Measurements from ENCODE around the gene SOX8.

Gene SOX8

GRCh38 chr16:1028524-1029258 is 47.1 kb downstream of the SOX8 start:
- peaks cover 0 to 2% of the 10 kb centered on the region in 2 donors for H3K27me3 ChIP-seq (ENCODE audit: control insufficient read depth in 2 of 2, insufficient read depth in 2 of 2, low read length in 2 of 2)
- no peaks in the 10 kb centered on the region for H3K4me1 ChIP-seq (ENCODE audit: control insufficient read depth in 2 of 2, insufficient read depth in 2 of 2, low read length in 2 of 2)
- H3K36me3 ChIP-seq (ENCODE audit: control insufficient read depth in 2 of 2, insufficient read depth in 2 of 2, low read length in 2 of 2) = no peaks in the 10 kb centered on the region
- no peaks in the 10 kb centered on the region for H3K9me3 ChIP-seq (ENCODE audit: control insufficient read depth in 2 of 2, low read length in 2 of 2)
- no peak overlapping the region for H3K27ac ChIP-seq (ENCODE audit: low read depth in 2 of 2, low read length in 2 of 2)
- H3K4me3 ChIP-seq (ENCODE audit: low read length in 2 of 2) = no peak overlapping the region
- H3K9ac ChIP-seq (ENCODE audit: low read depth in 1 of 2, low read length in 2 of 2) = no peak overlapping the region

- Histone ChIP-seq H3K9ac (ENCODE audit: low read depth in 1 of 2, low read length in 2 of 2) (no peak overlapping the region), H3K4me3 (ENCODE audit: low read length in 2 of 2) (no peak overlapping the region), H3K36me3 (ENCODE audit: control insufficient read depth in 2 of 2, insufficient read depth in 2 of 2, low read length in 2 of 2) (no peaks in the 10 kb centered on the region), H3K9me3 (ENCODE audit: control insufficient read depth in 2 of 2, low read length in 2 of 2) (no peaks in the 10 kb centered on the region), H3K4me1 (ENCODE audit: control insufficient read depth in 2 of 2, insufficient read depth in 2 of 2, low read length in 2 of 2) (no peaks in the 10 kb centered on the region), H3K27me3 (ENCODE audit: control insufficient read depth in 2 of 2, insufficient read depth in 2 of 2, low read length in 2 of 2) (peaks cover 0 to 2% of the 10 kb centered on the region in 2 donors), H3K27ac (ENCODE audit: low read depth in 2 of 2, low read length in 2 of 2) (no peak overlapping the region)
These were observed 47.6 kb downstream of the SOX8 start for GRCh38 chr16:1029259-1029545.

- no peaks in the 10 kb centered on the region for H3K27me3 ChIP-seq (ENCODE audit: control insufficient read depth in 2 of 2, insufficient read depth in 2 of 2, low read length in 2 of 2)
- H3K9ac ChIP-seq (ENCODE audit: low read depth in 1 of 2, low read length in 2 of 2) = no peak overlapping the region
- no peaks in the 10 kb centered on the region for H3K9me3 ChIP-seq (ENCODE audit: control insufficient read depth in 2 of 2, low read length in 2 of 2)
- no peak overlapping the region for H3K4me3 ChIP-seq (ENCODE audit: low read length in 2 of 2)
- H3K27ac ChIP-seq (ENCODE audit: low read depth in 2 of 2, low read length in 2 of 2) = no peak overlapping the region
- H3K36me3 ChIP-seq (ENCODE audit: control insufficient read depth in 2 of 2, insufficient read depth in 2 of 2, low read length in 2 of 2) = no peaks in the 10 kb centered on the region
- H3K4me1 ChIP-seq (ENCODE audit: control insufficient read depth in 2 of 2, insufficient read depth in 2 of 2, low read length in 2 of 2) = no peaks in the 10 kb centered on the region
These were observed 48.9 kb downstream of the SOX8 start for GRCh38 chr16:1030473-1030901.

GRCh38 chr16:1031666-1032065 is 50.1 kb downstream of the SOX8 start:
- H3K36me3 ChIP-seq (ENCODE audit: control insufficient read depth in 2 of 2, insufficient read depth in 2 of 2, low read length in 2 of 2) = no peaks in the 10 kb centered on the region
- H3K27me3 ChIP-seq (ENCODE audit: control insufficient read depth in 2 of 2, insufficient read depth in 2 of 2, low read length in 2 of 2) = no peaks in the 10 kb centered on the region
- no peaks in the 10 kb centered on the region for H3K4me1 ChIP-seq (ENCODE audit: control insufficient read depth in 2 of 2, insufficient read depth in 2 of 2, low read length in 2 of 2)
- no peak overlapping the region for H3K4me3 ChIP-seq (ENCODE audit: low read length in 2 of 2)
- no peaks in the 10 kb centered on the region for H3K9me3 ChIP-seq (ENCODE audit: control insufficient read depth in 2 of 2, low read length in 2 of 2)
- no peak overlapping the region for H3K9ac ChIP-seq (ENCODE audit: low read depth in 1 of 2, low read length in 2 of 2)
- no peak overlapping the region for H3K27ac ChIP-seq (ENCODE audit: low read depth in 2 of 2, low read length in 2 of 2)

- no peaks in the 10 kb centered on the region for H3K9me3 ChIP-seq (ENCODE audit: control insufficient read depth in 2 of 2, low read length in 2 of 2)
- no peaks in the 10 kb centered on the region for H3K36me3 ChIP-seq (ENCODE audit: control insufficient read depth in 2 of 2, insufficient read depth in 2 of 2, low read length in 2 of 2)
- no peak overlapping the region for H3K27ac ChIP-seq (ENCODE audit: low read depth in 2 of 2, low read length in 2 of 2)
- H3K27me3 ChIP-seq (ENCODE audit: control insufficient read depth in 2 of 2, insufficient read depth in 2 of 2, low read length in 2 of 2) = peaks cover 0 to 2% of the 10 kb centered on the region in 2 donors
- no peak overlapping the region for H3K4me3 ChIP-seq (ENCODE audit: low read length in 2 of 2)
- H3K9ac ChIP-seq (ENCODE audit: low read depth in 1 of 2, low read length in 2 of 2) = no peak overlapping the region
- no peaks in the 10 kb centered on the region for H3K4me1 ChIP-seq (ENCODE audit: control insufficient read depth in 2 of 2, insufficient read depth in 2 of 2, low read length in 2 of 2)
These were observed 51.0 kb downstream of the SOX8 start for GRCh38 chr16:1032607-1033006.

- no peaks in the 10 kb centered on the region for H3K36me3 ChIP-seq (ENCODE audit: control insufficient read depth in 2 of 2, insufficient read depth in 2 of 2, low read length in 2 of 2)
- no peaks in the 10 kb centered on the region for H3K9me3 ChIP-seq (ENCODE audit: control insufficient read depth in 2 of 2, low read length in 2 of 2)
- H3K9ac ChIP-seq (ENCODE audit: low read depth in 1 of 2, low read length in 2 of 2) = no peak overlapping the region
- no peaks in the 10 kb centered on the region for H3K4me1 ChIP-seq (ENCODE audit: control insufficient read depth in 2 of 2, insufficient read depth in 2 of 2, low read length in 2 of 2)
- no peak overlapping the region for H3K27ac ChIP-seq (ENCODE audit: low read depth in 2 of 2, low read length in 2 of 2)
- H3K27me3 ChIP-seq (ENCODE audit: control insufficient read depth in 2 of 2, insufficient read depth in 2 of 2, low read length in 2 of 2) = peaks cover 0 to 2% of the 10 kb centered on the region in 2 donors
- no peak overlapping the region for H3K4me3 ChIP-seq (ENCODE audit: low read length in 2 of 2)
These were observed 51.6 kb downstream of the SOX8 start for GRCh38 chr16:1033128-1033679.

- no peaks in the 10 kb centered on the region for H3K36me3 ChIP-seq (ENCODE audit: control insufficient read depth in 2 of 2, insufficient read depth in 2 of 2, low read length in 2 of 2)
- no peaks in the 10 kb centered on the region for H3K4me1 ChIP-seq (ENCODE audit: control insufficient read depth in 2 of 2, insufficient read depth in 2 of 2, low read length in 2 of 2)
- no peaks in the 10 kb centered on the region for H3K9me3 ChIP-seq (ENCODE audit: control insufficient read depth in 2 of 2, low read length in 2 of 2)
- H3K9ac ChIP-seq (ENCODE audit: low read depth in 1 of 2, low read length in 2 of 2) = no peak overlapping the region
- no peak overlapping the region for H3K27ac ChIP-seq (ENCODE audit: low read depth in 2 of 2, low read length in 2 of 2)
- H3K4me3 ChIP-seq (ENCODE audit: low read length in 2 of 2) = no peak overlapping the region
- peaks cover 0 to 2% of the 10 kb centered on the region in 2 donors for H3K27me3 ChIP-seq (ENCODE audit: control insufficient read depth in 2 of 2, insufficient read depth in 2 of 2, low read length in 2 of 2)
These were observed 52.9 kb downstream of the SOX8 start for GRCh38 chr16:1034230-1035065.

- Histone ChIP-seq H3K4me1 (ENCODE audit: control insufficient read depth in 2 of 2, insufficient read depth in 2 of 2, low read length in 2 of 2) (no peaks in the 10 kb centered on the region), H3K36me3 (ENCODE audit: control insufficient read depth in 2 of 2, insufficient read depth in 2 of 2, low read length in 2 of 2) (no peaks in the 10 kb centered on the region), H3K4me3 (ENCODE audit: low read length in 2 of 2) (no peak overlapping the region), H3K27me3 (ENCODE audit: control insufficient read depth in 2 of 2, insufficient read depth in 2 of 2, low read length in 2 of 2) (peaks cover 0 to 2% of the 10 kb centered on the region in 2 donors), H3K9ac (ENCODE audit: low read depth in 1 of 2, low read length in 2 of 2) (no peak overlapping the region), H3K27ac (ENCODE audit: low read depth in 2 of 2, low read length in 2 of 2) (no peak overlapping the region), H3K9me3 (ENCODE audit: control insufficient read depth in 2 of 2, low read length in 2 of 2) (no peaks in the 10 kb centered on the region)
These were observed 53.5 kb downstream of the SOX8 start for GRCh38 chr16:1035066-1035415.

- Histone ChIP-seq H3K27ac (ENCODE audit: low read depth in 2 of 2, low read length in 2 of 2) (no peak overlapping the region), H3K9me3 (ENCODE audit: control insufficient read depth in 2 of 2, low read length in 2 of 2) (no peaks in the 10 kb centered on the region), H3K9ac (ENCODE audit: low read depth in 1 of 2, low read length in 2 of 2) (no peak overlapping the region), H3K4me3 (ENCODE audit: low read length in 2 of 2) (no peak overlapping the region), H3K36me3 (ENCODE audit: control insufficient read depth in 2 of 2, insufficient read depth in 2 of 2, low read length in 2 of 2) (no peaks in the 10 kb centered on the region), H3K27me3 (ENCODE audit: control insufficient read depth in 2 of 2, insufficient read depth in 2 of 2, low read length in 2 of 2) (peaks cover 0 to 2% of the 10 kb centered on the region in 2 donors), H3K4me1 (ENCODE audit: control insufficient read depth in 2 of 2, insufficient read depth in 2 of 2, low read length in 2 of 2) (no peaks in the 10 kb centered on the region)
These were observed 54.6 kb downstream of the SOX8 start for GRCh38 chr16:1036166-1036565.

Measured in mucosa of rectum (tissue), 2 donors.